H1 (cell line): Measurements from ENCODE around the gene OXSM. TPM values are rescaled to one million over a fixed set of nuclear protein-coding genes. Genes with fewer than 3 reads are reported as not detected.
A peak's percentile ranks its signal among the peaks of the same experiment; 100 is the strongest.

Experiments
- BACH1 ChIP-seq: IDR thresholded peaks from 2 replicates; pipeline ENCODE4 v1.6.1; 2012; ENCODE audit warnings: low read length, improper control_type of control experiment
- CBX8 ChIP-seq: fragments of 300-800, 300-1000 bp; sonication (generic); IDR thresholded peaks from 2 replicates; pipeline ENCODE4 v1.7.1; 2016; ENCODE audit warnings: low read depth, low read length, borderline replicate concordance
- EZH2 ChIP-seq: fragments of 200-600 bp; sonication (generic); IDR thresholded peaks from 2 replicates; pipeline ENCODE4 v1.7.1; 2012; ENCODE audit warnings: low read depth, mild to moderate bottlenecking, moderate library complexity, low read length, inconsistent platforms; ENCODE audit not compliant: severe bottlenecking
- GTF2F1 ChIP-seq: IDR thresholded peaks from 2 replicates; pipeline ENCODE4 v1.6.1; 2012; ENCODE audit warnings: low read depth, low read length, improper control_type of control experiment, borderline replicate concordance
- JUN ChIP-seq: IDR thresholded peaks from 2 replicates; pipeline ENCODE4 v1.6.1; 2011; ENCODE audit warnings: low read depth, mild to moderate bottlenecking, improper control_type of control experiment, low read length
- JUND ChIP-seq: IDR thresholded peaks from 2 replicates; pipeline ENCODE4 v1.6.1; 2011; ENCODE audit warnings: mild to moderate bottlenecking, improper control_type of control experiment, low read length
- KDM1A ChIP-seq: fragments of 200-600, 300-600 bp; sonication (generic); IDR thresholded peaks from 2 replicates; pipeline ENCODE4 v1.7.1; 2016; ENCODE audit warnings: mild to moderate bottlenecking, low read length, borderline replicate concordance
- MAFK ChIP-seq: IDR thresholded peaks from 2 replicates; pipeline ENCODE4 v1.6.1; 2012; ENCODE audit warnings: low read depth, mild to moderate bottlenecking, improper control_type of control experiment, low read length
- PHF8 ChIP-seq: fragments of 200-600 bp; sonication (generic); conservative IDR thresholded peaks from 2 replicates; pipeline ENCODE4 v1.7.1; 2012; ENCODE audit warnings: low read depth, mild to moderate bottlenecking, inconsistent platforms, low read length, moderate library complexity
- RFX5 ChIP-seq: IDR thresholded peaks from 2 replicates; pipeline ENCODE4 v1.6.1; 2011; ENCODE audit warnings: low read depth, low read length, improper control_type of control experiment, borderline replicate concordance
- RNF2 ChIP-seq: fragments of 200-900, 300-1000 bp; sonication (generic); IDR thresholded peaks from 2 replicates; pipeline ENCODE4 v1.7.1; 2016; ENCODE audit warnings: borderline replicate concordance, low read depth, mild to moderate bottlenecking, antibody characterized with exemption, low read length; ENCODE audit not compliant: poor library complexity, severe bottlenecking; ENCODE audit errors: missing control alignments
- SP4 ChIP-seq: IDR thresholded peaks from 2 replicates; pipeline ENCODE4 v1.6.1; 2012; ENCODE audit warnings: low read length, inconsistent platforms
- SUZ12 ChIP-seq: fragments of 200-600 bp; sonication (generic); IDR thresholded peaks from 2 replicates; pipeline ENCODE4 v1.6.1; 2012; ENCODE audit warnings: mild to moderate bottlenecking, inconsistent platforms, low read length, moderate library complexity, mixed read lengths
- USF2 ChIP-seq: IDR thresholded peaks from 2 replicates; pipeline ENCODE4 v1.6.1; 2011; ENCODE audit warnings: low read length, improper control_type of control experiment
- YY1 ChIP-seq: IDR thresholded peaks from 2 replicates; pipeline ENCODE4 v1.6.1; 2011; ENCODE audit warnings: low read depth, mild to moderate bottlenecking, low read length
- ZNF274 ChIP-seq: IDR thresholded peaks from 2 replicates; pipeline ENCODE4 v1.7.0; 2012; ENCODE audit warnings: low read length, borderline replicate concordance; ENCODE audit errors: extremely low read depth
- polyA plus RNA-seq, 7 experiments: library from polyadenylated mRNA; depleted of rRNA in 3 of 7; stranded (reverse) in 5 of 7; unstranded in 2 of 7; fragments of >200 nt in 5 of 7; fragments of 200-250 nt in 2 of 7; gene quantifications; 1 replicate in 5 of 7; 2 replicates in 1 of 7; 4 replicates in 1 of 7; pipeline versions ENCODE4 v1.2.1 to v1.2.3, GENCODE V29; 2011 to 2013; ENCODE audit warnings: missing spikeins in 2 of 7, mixed read lengths in 2 of 7
- total RNA-seq: library from RNA; stranded (reverse); fragmentation: NEBNext Ultra II Directional; extraction: Animal tissue kit (Norgen Biotek cat#: 25700); gene quantifications from 2 replicates; pipeline ENCODE4 v1.2.1, GENCODE V29; 2021
- TF ChIP-seq, protein P1 (sequence below): IDR thresholded peaks from 2 replicates; pipeline ENCODE4 v1.6.1; 2012; ENCODE audit warnings: inconsistent platforms
- TF ChIP-seq, protein P2 (sequence below): IDR thresholded peaks from 2 replicates; pipeline ENCODE4 v1.6.1; 2012; ENCODE audit warnings: inconsistent platforms

The OXSM gene
- total and polyA plus RNA-seq, 2 of the 8 experiments (the other 6 are each of a cell fraction or from before 2014, with no cell fraction given): 1.3 to 2.2 TPM

- TF ChIP-seq USF2 (no peak), KDM1A (no peak), EZH2 (no peak), SUZ12 (no peak), RNF2 (no peak), CBX8 (no peak), BACH1 (peak; percentile 27; the same call in 1 of the 2 replicates), SP4 (no peak), YY1 (peak; percentile 88; the same call in 1 of the 2 replicates), PHF8 (peak; percentile 73), JUN (no peak), RFX5 (no peak), MAFK (no peak), GTF2F1 (0 out of 2 replicates have a peak, but pooled peaks have one; percentile 35), JUND (no peak), ZNF274 (no peak)
- TF ChIP-seq, protein P1, sequence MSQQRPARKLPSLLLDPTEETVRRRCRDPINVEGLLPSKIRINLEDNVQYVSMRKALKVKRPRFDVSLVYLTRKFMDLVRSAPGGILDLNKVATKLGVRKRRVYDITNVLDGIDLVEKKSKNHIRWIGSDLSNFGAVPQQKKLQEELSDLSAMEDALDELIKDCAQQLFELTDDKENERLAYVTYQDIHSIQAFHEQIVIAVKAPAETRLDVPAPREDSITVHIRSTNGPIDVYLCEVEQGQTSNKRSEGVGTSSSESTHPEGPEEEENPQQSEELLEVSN: peak; percentile 70
- TF ChIP-seq, protein P2, sequence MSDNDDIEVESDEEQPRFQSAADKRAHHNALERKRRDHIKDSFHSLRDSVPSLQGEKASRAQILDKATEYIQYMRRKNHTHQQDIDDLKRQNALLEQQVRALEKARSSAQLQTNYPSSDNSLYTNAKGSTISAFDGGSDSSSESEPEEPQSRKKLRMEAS: peak; percentile 67
Observed at GRCh38 chr3:25782938-25783660, 6.8 kb upstream of the OXSM start, which contains the start of gene NGLY1 (continued).
